K562 (cell line): ENCODE measurements around the gene CLTC. TPM values are rescaled to one million over a fixed set of nuclear protein-coding genes. Genes with fewer than 3 reads are reported as not detected.

Experiments used
- CCNT2 ChIP-seq: IDR thresholded peaks from 2 replicates; pipeline ENCODE4 v1.6.1; 2011; ENCODE audit warnings: borderline replicate concordance, low read depth, mild to moderate bottlenecking, moderate library complexity, mixed read lengths, low read length; ENCODE audit not compliant: insufficient read length; ENCODE audit errors: extremely low read depth
- ERF ChIP-seq: fragments of 450-650 bp; formaldehyde crosslinking; IDR thresholded peaks from 2 replicates; pipeline ENCODE4 v1.4.0; 2020; ENCODE audit warnings: mild to moderate bottlenecking, mixed read lengths
- IFI16 ChIP-seq: fragments of 250-450 bp; sonication (Bioruptor Pico); IDR thresholded peaks from 2 replicates; pipeline ENCODE4 v2.1.2; 2022; ENCODE audit warnings: mild to moderate bottlenecking, inconsistent platforms
- MGA ChIP-seq: fragments of 450-650 bp; IDR thresholded peaks from 2 replicates; pipeline ENCODE4 v1.6.1; 2016; ENCODE audit warnings: mild to moderate bottlenecking, moderate library complexity
- MXI1 ChIP-seq: IDR thresholded peaks from 2 replicates; pipeline ENCODE4 v1.6.1; 2011; ENCODE audit warnings: low read depth, mild to moderate bottlenecking, improper control_type of control experiment, low read length
- MYBL2 ChIP-seq, 2 experiments: fragments of 450-650 bp in 1 of 2; sonication (generic) in 1 of 2; formaldehyde crosslinking in 1 of 2; IDR thresholded peaks; 2 replicates each; pipeline versions ENCODE4 v1.6.1 to v1.8.1; 2017 to 2022; ENCODE audit warnings: borderline replicate concordance in 1 of 2, inconsistent platforms in 1 of 2, low read depth in 1 of 2, mild to moderate bottlenecking in 1 of 2, missing genetic modification reagents in 1 of 2, moderate library complexity in 1 of 2
- NCOA4 ChIP-seq: fragments of 450-650 bp; IDR thresholded peaks from 2 replicates; pipeline ENCODE4 v1.6.1; 2018; ENCODE audit warnings: mild to moderate bottlenecking; ENCODE audit not compliant: partially characterized antibody
- NFRKB ChIP-seq: fragments of 450-650 bp; IDR thresholded peaks from 2 replicates; pipeline ENCODE4 v1.6.1; 2016; ENCODE audit warnings: low read depth
- PHF21A ChIP-seq: fragments of 450-650 bp; IDR thresholded peaks from 2 replicates; pipeline ENCODE4 v1.6.1; 2017; ENCODE audit warnings: low read depth, borderline replicate concordance
- RCOR1 ChIP-seq, 2 experiments: IDR thresholded peaks; 2 replicates each; pipeline ENCODE4 v1.6.1; 2012; ENCODE audit warnings: low read depth in 2 of 2, low read length in 2 of 2, borderline replicate concordance in 1 of 2, improper control_type of control experiment in 1 of 2
- TAL1 ChIP-seq: fragments of 450-650 bp; IDR thresholded peaks from 2 replicates; pipeline ENCODE4 v1.6.1; 2016; ENCODE audit warnings: mild to moderate bottlenecking
- THAP7 ChIP-seq: fragments of 250-450 bp; sonication (Bioruptor Pico); IDR thresholded peaks from 2 replicates; pipeline ENCODE4 v1.5.0; 2021
- ZNF184 ChIP-seq: sonication (generic); formaldehyde crosslinking; IDR thresholded peaks from 2 replicates; pipeline ENCODE4 v1.5.0; 2020; ENCODE audit warnings: missing genetic modification reagents
- ZNF280B ChIP-seq: fragments of 250-450 bp; sonication (Bioruptor Pico); IDR thresholded peaks from 2 replicates; pipeline ENCODE4 v1.5.1; 2021; ENCODE audit warnings: mild to moderate bottlenecking
- ZNF695 ChIP-seq: fragments of 450-650 bp; formaldehyde crosslinking; IDR thresholded peaks from 2 replicates; pipeline ENCODE4 v1.4.0; 2020; ENCODE audit warnings: mild to moderate bottlenecking, moderate library complexity
- ZNF76 ChIP-seq: fragments of 250-450 bp; sonication (Bioruptor Pico); IDR thresholded peaks from 2 replicates; pipeline ENCODE4 v1.4.0; 2020; ENCODE audit warnings: mild to moderate bottlenecking, moderate library complexity, borderline replicate concordance
- polyA plus RNA-seq, 8 experiments: library from polyadenylated mRNA; depleted of rRNA in 4 of 8; stranded (reverse) in 5 of 8; unstranded in 3 of 8; fragments of >200 nt; fragmentation: Nextera tagmentation in 2 of 8; fragmentation: Illumina TruSeq in 1 of 8; extraction: Ambion mirVana in 2 of 8; extraction: Trizol in 1 of 8; gene quantifications; 2 replicates each; pipeline versions ENCODE4 v1.2.1 to v1.2.3, GENCODE V29; 2011 to 2014; ENCODE audit warnings: inconsistent platforms in 1 of 8, missing spikeins in 1 of 8
- total RNA-seq, 7 experiments: library from RNA; depleted of rRNA in 6 of 7; stranded (reverse); fragments of >200 nt in 6 of 7; fragmentation: Illumina TruSeq in 2 of 7; extraction: Trizol in 2 of 7; gene quantifications; 2 replicates each; pipeline versions ENCODE4 v1.2.1 to v1.2.3, GENCODE V29; 2011 to 2021; ENCODE audit warnings: low replicate concordance in 1 of 7

The CLTC gene
- total and polyA plus RNA-seq, 9 of the 15 experiments (the other 6 are each of a cell fraction or from before 2014, with no cell fraction given): 115 to 267 (median 174) TPM

- TF ChIP-seq NCOA4: no peak
- TF ChIP-seq CCNT2: peak; percentile 96
- TF ChIP-seq MYBL2 (IDR thresholded peaks at IDR 0.05; ENCODE audit: low read depth): no peak
- TF ChIP-seq MYBL2 (CRISPR knock-in tag; IDR thresholded peaks at IDR 0.05; ENCODE audit: borderline replicate concordance): no peak
- TF ChIP-seq ZNF280B: no peak
- TF ChIP-seq NFRKB: no peak
- TF ChIP-seq ERF (CRISPR knock-in tag): no peak
- TF ChIP-seq PHF21A: no peak
- peak; percentile 56 to 96; a peak in 3 of 4 replicates for TF ChIP-seq RCOR1 (IDR thresholded peaks at IDR 0.05; ENCODE audit: borderline replicate concordance in 1 of 2, low read depth in 2 of 2, low read length in 2 of 2)
- TF ChIP-seq IFI16 (CRISPR knock-in tag): no peak
- TF ChIP-seq ZNF695 (CRISPR knock-in tag): no peak
- TF ChIP-seq THAP7 (CRISPR knock-in tag): no peak
- TF ChIP-seq ZNF184 (CRISPR knock-in tag): no peak
- TF ChIP-seq ZNF76 (CRISPR knock-in tag): no peak
- no peak for TF ChIP-seq MGA
- peak; percentile 80; the same call in 1 of the 2 replicates for TF ChIP-seq MXI1
- TF ChIP-seq TAL1: peak; percentile 98
Measured at GRCh38 chr17:59684967-59685366, 65.3 kb downstream of the CLTC start (continued).
